Upper lobe of left lung (tissue), 6 donors: ENCODE measurements around the gene FBXO27. TPM values are rescaled to one million over a fixed set of nuclear protein-coding genes. Genes with fewer than 3 reads are reported as not detected.

Experiments used
- ATAC-seq, 2 donors: fragments of 200-7000 bp; cut with Tn5 transposase; one replicate each; pipeline ENCODE4 v1.9.1; 2022; ENCODE audit warnings: mild to moderate bottlenecking in 2 of 2, moderate library complexity in 2 of 2; ENCODE audit not compliant: low FRiP score in 2 of 2
- DNase-seq, 2 donors: peaks; one replicate each; pipeline ENCODE4 v3.0.0-alpha.2; 2019 to 2020
- H3K27ac ChIP-seq, 4 donors: fragments of 200-600 bp; sonication (generic); one replicate each; pipeline ENCODE4 v1.5.1; 2016 to 2019
- H3K27me3 ChIP-seq, 4 donors: fragments of 200-600 bp; sonication (generic); one replicate each; pipeline ENCODE4 v1.5.1; 2017 to 2019
- H3K36me3 ChIP-seq, 4 donors: fragments of 200-600 bp; sonication (generic); one replicate each; pipeline ENCODE4 v1.5.1; 2016 to 2019
- H3K4me1 ChIP-seq, 4 donors: fragments of 200-600 bp; sonication (generic); one replicate each; pipeline ENCODE4 v1.5.1; 2018 to 2019
- H3K4me3 ChIP-seq, 4 donors: fragments of 200-600 bp; sonication (generic); one replicate each; pipeline ENCODE4 v1.5.1; 2017 to 2019; ENCODE audit warnings: mild to moderate bottlenecking in 2 of 4, moderate library complexity in 1 of 4
- H3K9me3 ChIP-seq, 4 donors: fragments of 200-600 bp; sonication (generic); one replicate each; pipeline ENCODE4 v1.5.1; 2018 to 2019
- EP300 ChIP-seq, 4 donors: sonication (generic); formaldehyde crosslinking; IDR thresholded peaks; one replicate each; pipeline ENCODE4 v1.5.1; 2017; ENCODE audit warnings: antibody characterized with exemption in 4 of 4, control low read depth in 2 of 4
- POLR2A ChIP-seq, 4 donors: fragments of 450-650 bp; IDR thresholded peaks; one replicate each; pipeline ENCODE4 v1.5.1; 2016 to 2017; ENCODE audit warnings: antibody characterized with exemption in 4 of 4, mild to moderate bottlenecking in 2 of 4
- POLR2AphosphoS5 ChIP-seq, 2 donors: sonication (generic); formaldehyde crosslinking; IDR thresholded peaks; one replicate each; pipeline ENCODE4 v1.5.1; 2017; ENCODE audit warnings: antibody characterized with exemption in 2 of 2
- WGBS, 2 donors: methylation state at CpG; one replicate each; pipeline ENCODE4 v1.1.5; 2017 to 2018; 5-methylcytosine and 5-hydroxymethylcytosine counted together
- total RNA-seq, 6 donors: library from RNA; depleted of rRNA in 4 of 6; stranded (reverse); fragments of >200 nt in 4 of 6; gene quantifications; one replicate each; pipeline versions ENCODE4 v1.1.0 to v1.2.1, GENCODE V29; 2016 to 2021
- TF ChIP-seq, protein P1 (sequence below), 6 experiments: fragments of 450-650 bp in 4 of 6; fragments of 200-600 bp in 2 of 6; sonication (generic) in 2 of 6; IDR thresholded peaks; one replicate each; pipeline ENCODE4 v1.5.1; 2016 to 2019; ENCODE audit warnings: antibody characterized with exemption in 6 of 6
- donor health status: DM: no; HTN: no; CAD: no; lungs with moderate emphysema.
- donor health status: DM: no; HTN: yes; CAD: no; lungs with severe emphysema.

FBXO27 gene
- total RNA-seq, 6 donors from 2014 or later = 1.0 to 9.3 (median 6.3) TPM

DNA sequence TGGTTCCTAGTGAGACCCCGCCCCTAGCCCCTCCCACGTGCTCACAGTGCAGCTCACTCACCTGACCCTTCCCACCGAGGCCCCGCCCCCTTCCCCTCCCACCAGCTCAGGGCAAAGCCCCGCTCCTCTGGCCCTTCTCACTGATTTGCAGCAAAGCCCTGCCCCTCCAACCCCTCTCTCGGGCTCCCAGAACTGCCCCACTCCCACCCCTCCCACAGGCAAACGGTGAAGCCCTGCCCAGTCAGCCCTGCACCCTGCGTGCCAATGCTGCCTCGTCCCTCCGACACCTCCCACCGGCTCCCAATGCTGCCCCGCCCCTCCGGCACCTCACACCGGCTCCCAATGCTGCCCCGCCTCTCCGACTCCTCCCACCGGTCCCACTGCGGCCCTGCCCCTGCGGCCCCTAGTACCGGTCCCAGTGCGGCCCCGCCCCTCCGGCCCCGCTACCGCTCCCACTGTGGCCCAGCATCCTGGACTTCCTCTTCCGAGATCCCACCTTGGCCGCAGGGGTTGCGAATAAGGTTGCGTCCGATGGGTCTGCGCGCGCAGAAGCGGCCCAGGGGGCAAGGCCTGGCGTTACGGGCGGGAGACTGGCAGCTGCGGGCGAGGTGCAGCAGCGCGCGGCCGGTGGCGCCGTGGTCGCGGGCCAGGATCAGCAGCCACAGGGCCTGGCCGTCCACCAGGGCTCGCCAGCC is 834 bp downstream of the FBXO27 start:
- no peak for TF ChIP-seq EP300 (IDR thresholded peaks at IDR 0.05)
- TF ChIP-seq, protein P1, sequence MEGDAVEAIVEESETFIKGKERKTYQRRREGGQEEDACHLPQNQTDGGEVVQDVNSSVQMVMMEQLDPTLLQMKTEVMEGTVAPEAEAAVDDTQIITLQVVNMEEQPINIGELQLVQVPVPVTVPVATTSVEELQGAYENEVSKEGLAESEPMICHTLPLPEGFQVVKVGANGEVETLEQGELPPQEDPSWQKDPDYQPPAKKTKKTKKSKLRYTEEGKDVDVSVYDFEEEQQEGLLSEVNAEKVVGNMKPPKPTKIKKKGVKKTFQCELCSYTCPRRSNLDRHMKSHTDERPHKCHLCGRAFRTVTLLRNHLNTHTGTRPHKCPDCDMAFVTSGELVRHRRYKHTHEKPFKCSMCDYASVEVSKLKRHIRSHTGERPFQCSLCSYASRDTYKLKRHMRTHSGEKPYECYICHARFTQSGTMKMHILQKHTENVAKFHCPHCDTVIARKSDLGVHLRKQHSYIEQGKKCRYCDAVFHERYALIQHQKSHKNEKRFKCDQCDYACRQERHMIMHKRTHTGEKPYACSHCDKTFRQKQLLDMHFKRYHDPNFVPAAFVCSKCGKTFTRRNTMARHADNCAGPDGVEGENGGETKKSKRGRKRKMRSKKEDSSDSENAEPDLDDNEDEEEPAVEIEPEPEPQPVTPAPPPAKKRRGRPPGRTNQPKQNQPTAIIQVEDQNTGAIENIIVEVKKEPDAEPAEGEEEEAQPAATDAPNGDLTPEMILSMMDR (IDR thresholded peaks at IDR 0.05) = peak in 2 of 6 experiments; percentile 7 to 21
- TF ChIP-seq POLR2A (IDR thresholded peaks at IDR 0.05) = peak in 1 of 4 donors; percentile 39
- TF ChIP-seq POLR2AphosphoS5 (IDR thresholded peaks at IDR 0.05) = peak in 1 of 2 donors; percentile 21
- peaks cover 9 to 22% (median 22%) of the 10 kb centered on the region in 4 donors for H3K4me1 ChIP-seq
- H3K4me3 ChIP-seq = peak overlapping the region; percentile 23 to 67 (median 60)
- H3K9me3 ChIP-seq = no peaks in the 10 kb centered on the region
- DNase-seq (peak; percentile 96 to 97), ATAC-seq (peak; percentile 90 to 97)
- H3K27ac ChIP-seq = peak overlapping the region; percentile 39 to 82 (median 62)
- H3K27me3 ChIP-seq = peaks cover 0 to 9% (median 3%) of the 10 kb centered on the region in 4 donors
- 1 to 3% methylated on average over 19 to 44 of the region's 49 CpGs for WGBS, 2 donors
- H3K36me3 ChIP-seq = no peaks in the 10 kb centered on the region

DNA sequence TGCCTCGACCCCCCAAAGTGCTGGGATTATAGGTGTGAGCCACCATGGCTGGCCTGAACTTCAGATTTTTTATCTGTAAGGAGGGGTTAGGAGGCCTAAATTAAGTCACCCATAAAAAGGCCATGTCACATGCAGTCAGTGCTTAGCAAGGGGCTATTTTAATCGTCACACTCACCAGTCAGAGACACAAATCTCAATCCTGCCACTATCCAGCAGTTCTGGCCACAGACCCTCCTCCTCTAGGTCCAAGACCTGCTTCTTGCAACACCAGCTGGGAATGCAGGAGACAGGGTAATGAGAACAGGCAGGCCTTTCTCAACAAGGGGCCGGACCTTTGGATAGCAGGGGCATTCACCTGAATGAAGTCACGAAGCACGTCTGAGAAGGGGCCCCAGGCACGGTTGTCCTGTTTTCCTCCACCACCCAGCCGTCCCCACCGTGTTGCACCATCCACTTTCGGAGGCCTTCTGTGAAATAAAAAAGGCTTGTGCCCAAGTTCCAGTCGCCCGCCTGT is 1.4 kb downstream of the FBXO27 start:
- H3K36me3 ChIP-seq = no peaks in the 10 kb centered on the region
- DNase-seq = no peak
- H3K27ac ChIP-seq = peak overlapping the region in 3 of 4 donors; percentile 39 to 82 (median 73)
- H3K4me3 ChIP-seq = peak overlapping the region in 3 of 4 donors; percentile 54 to 67 (median 67)
- TF ChIP-seq POLR2A (IDR thresholded peaks at IDR 0.05) (peak in 1 of 4 donors; percentile 27), POLR2AphosphoS5 (IDR thresholded peaks at IDR 0.05) (peak in 1 of 2 donors; percentile 30), EP300 (IDR thresholded peaks at IDR 0.05) (no peak)
- TF ChIP-seq, protein P1 (IDR thresholded peaks at IDR 0.05) = no peak
- H3K4me1 ChIP-seq = peaks cover 9 to 22% (median 22%) of the 10 kb centered on the region in 4 donors
- H3K27me3 ChIP-seq = peaks cover 0 to 9% (median 3%) of the 10 kb centered on the region in 4 donors
- H3K9me3 ChIP-seq = no peaks in the 10 kb centered on the region
- WGBS, 2 donors = 25 to 27% methylated on average over 9 to 11 of the region's 11 CpGs
- ATAC-seq = peak in 1 of 2 donors; percentile 28

DNA sequence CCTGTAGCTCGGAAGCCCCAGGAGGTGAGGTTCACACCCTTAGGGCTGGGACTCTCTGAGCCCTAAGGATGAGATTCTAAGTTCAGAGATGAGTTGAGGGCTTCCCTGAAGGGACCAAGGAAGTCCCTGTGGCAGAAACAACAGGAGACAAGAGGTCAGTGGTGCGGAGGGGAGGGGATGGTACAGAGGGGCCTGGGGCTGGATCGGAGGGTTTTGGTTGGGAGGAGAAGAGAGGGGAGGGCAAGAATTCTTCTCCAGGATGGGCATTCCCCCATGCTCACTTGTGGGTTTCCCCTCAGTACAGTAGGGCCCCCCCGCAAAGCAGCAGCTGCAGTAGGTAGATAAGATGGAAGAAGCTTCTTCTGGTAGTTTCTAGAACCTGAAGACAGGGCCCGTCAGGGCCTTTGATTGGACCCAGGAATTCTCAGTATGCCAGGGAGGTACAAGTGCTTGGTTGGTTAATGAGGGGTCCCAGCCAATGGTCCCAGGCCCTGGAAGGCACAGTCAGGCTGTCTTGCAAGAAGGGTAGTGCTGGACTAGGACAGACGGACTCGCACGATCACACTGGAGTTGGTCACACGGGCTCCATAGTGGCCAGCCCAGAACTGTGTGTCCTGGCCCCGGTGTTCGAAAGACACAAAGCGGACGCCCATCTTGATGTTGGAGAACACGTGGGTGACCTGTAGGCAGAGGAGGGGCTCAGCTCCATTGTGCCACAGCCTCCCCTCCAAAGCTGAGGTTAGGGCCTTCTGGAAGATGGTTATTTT is 7.3 kb downstream of the FBXO27 start:
- WGBS, 2 donors = 89 to 91% methylated on average over 13 to 14 of the region's 14 CpGs
- H3K27me3 ChIP-seq = no peaks in the 10 kb centered on the region

DNA sequence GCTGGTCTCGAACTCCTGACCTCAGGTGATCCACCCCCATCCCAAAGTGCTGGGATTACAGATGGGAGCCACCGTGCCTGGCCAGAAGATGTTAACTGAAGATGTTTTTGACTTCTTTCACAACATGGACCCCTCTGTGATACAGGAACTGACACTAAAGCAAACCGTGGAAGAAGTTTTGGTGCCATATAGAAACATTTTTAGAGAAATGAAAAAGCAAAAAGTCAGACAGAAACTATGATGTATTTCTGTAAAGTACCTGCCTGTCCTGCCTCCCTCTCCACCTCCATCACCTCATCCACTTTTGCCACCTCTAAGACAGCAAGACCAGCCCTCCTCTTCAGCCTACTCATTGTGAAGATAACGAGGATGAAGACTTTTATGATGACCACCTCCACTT is 11.3 kb downstream of the FBXO27 start:
- no peaks in the 10 kb centered on the region for H3K4me1 ChIP-seq
- no peak overlapping the region for H3K4me3 ChIP-seq
- no peaks in the 10 kb centered on the region for H3K36me3 ChIP-seq
- DNase-seq (no peak), ATAC-seq (no peak)
- TF ChIP-seq EP300 (IDR thresholded peaks at IDR 0.05) (no peak), POLR2A (IDR thresholded peaks at IDR 0.05) (no peak), POLR2AphosphoS5 (IDR thresholded peaks at IDR 0.05) (no peak)
- TF ChIP-seq, protein P1 (IDR thresholded peaks at IDR 0.05) = no peak
- no peak overlapping the region for H3K27ac ChIP-seq
- WGBS, 2 donors = 85 to 86% methylated on average over 4 of the region's 4 CpGs
- no peaks in the 10 kb centered on the region for H3K9me3 ChIP-seq
- no peaks in the 10 kb centered on the region for H3K27me3 ChIP-seq

More for the DNA sequence above, 7.3 kb downstream of the FBXO27 start:
- TF ChIP-seq POLR2AphosphoS5 (IDR thresholded peaks at IDR 0.05) (no peak), POLR2A (IDR thresholded peaks at IDR 0.05) (no peak)
- Histone ChIP-seq H3K4me3 (no peak overlapping the region), H3K36me3 (no peaks in the 10 kb centered on the region), H3K27ac (no peak overlapping the region), H3K4me1 (no peaks in the 10 kb centered on the region), H3K9me3 (no peaks in the 10 kb centered on the region)
- ATAC-seq = no peak
- DNase-seq = no peak

DNA sequence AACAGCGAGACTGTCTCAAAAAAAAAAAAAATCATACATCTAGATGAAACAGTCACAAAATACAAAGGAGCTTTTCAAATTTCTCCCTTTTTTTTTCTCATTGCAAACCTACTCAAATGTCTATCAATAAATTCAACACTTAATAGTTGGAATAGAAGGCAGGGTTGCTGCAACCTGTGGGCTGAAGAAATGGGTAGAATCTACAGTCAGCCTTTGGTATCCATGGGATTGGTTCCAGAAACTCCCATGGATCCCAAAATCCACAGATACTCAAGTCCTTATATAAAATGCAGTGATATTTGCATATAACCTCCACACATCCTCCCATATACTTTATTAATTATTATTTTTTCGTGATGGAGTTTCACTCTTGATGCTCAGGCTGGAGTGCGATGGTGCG is 14.7 kb downstream of the FBXO27 start:
- DNase-seq (no peak), ATAC-seq (no peak)
- H3K4me1 ChIP-seq = no peaks in the 10 kb centered on the region
- no peak for TF ChIP-seq POLR2A (IDR thresholded peaks at IDR 0.05)
- TF ChIP-seq POLR2AphosphoS5 (IDR thresholded peaks at IDR 0.05) = no peak
- no peak for TF ChIP-seq EP300 (IDR thresholded peaks at IDR 0.05)
- TF ChIP-seq, protein P1 (IDR thresholded peaks at IDR 0.05) = no peak
- H3K36me3 ChIP-seq = no peaks in the 10 kb centered on the region
- no peak overlapping the region for H3K4me3 ChIP-seq
- H3K27me3 ChIP-seq = no peaks in the 10 kb centered on the region
- no peaks in the 10 kb centered on the region for H3K9me3 ChIP-seq
- WGBS, 2 donors = 92 to 94% methylated on average over 4 of the region's 4 CpGs
- no peak overlapping the region for H3K27ac ChIP-seq
